Cardiac muscle cell (in vitro differentiated cells and primary cell): ENCODE results near the gene DNHD1. TPM values are rescaled to one million over a fixed set of nuclear protein-coding genes. Genes with fewer than 3 reads are reported as not detected.

Source experiments
- DNase-seq, 2 donors: peaks; one replicate each; pipeline versions ENCODE4 v3.0.0 to v3.0.0-alpha.2; 2010 to 2017; ENCODE audit warnings: low read depth in 1 of 2, low spot score in 1 of 2
- H3K27ac ChIP-seq: fragments of 200-600 bp; sonication (generic); 2 replicates; pipeline ENCODE4 v1.5.1; 2016
- H3K27me3 ChIP-seq: fragments of 200-600 bp; sonication (generic); 2 replicates; pipeline ENCODE4 v1.6.0; 2016; ENCODE audit warnings: control low read depth
- H3K36me3 ChIP-seq: fragments of 200-600 bp; sonication (generic); 2 replicates; pipeline ENCODE4 v1.5.1; 2016; ENCODE audit warnings: control low read depth
- H3K4me1 ChIP-seq: fragments of 200-600 bp; sonication (generic); 2 replicates; pipeline ENCODE4 v1.8.1; 2017; ENCODE audit warnings: low read depth, mild to moderate bottlenecking, mixed run types
- H3K4me3 ChIP-seq: fragments of 200-600 bp; sonication (generic); 2 replicates; pipeline ENCODE4 v1.5.1; 2016; ENCODE audit warnings: mild to moderate bottlenecking
- H3K9me3 ChIP-seq: fragments of 200-600 bp; sonication (generic); 2 replicates; pipeline ENCODE4 v1.5.1; 2017; ENCODE audit warnings: low read depth, mild to moderate bottlenecking, control low read depth
- CTCF ChIP-seq: IDR thresholded peaks from 2 replicates; pipeline ENCODE4 v1.5.1; 2012; ENCODE audit warnings: low read depth, mild to moderate bottlenecking, low read length
- polyA plus RNA-seq: library from polyadenylated mRNA; unstranded; fragments of >200 nt; fragmentation: Nextera tagmentation; extraction: Ambion mirVana; gene quantifications from 2 replicates; pipeline ENCODE4 v1.2.1, GENCODE V29; 2016
- total RNA-seq: library from RNA; depleted of rRNA; stranded (reverse); fragments of >200 nt; gene quantifications from 2 replicates; pipeline ENCODE4 v1.2.3, GENCODE V29; 2016

DNHD1 gene
- total and polyA plus RNA-seq, 2 experiments from 2014 or later: 8.8 to 24.5 TPM

DNA sequence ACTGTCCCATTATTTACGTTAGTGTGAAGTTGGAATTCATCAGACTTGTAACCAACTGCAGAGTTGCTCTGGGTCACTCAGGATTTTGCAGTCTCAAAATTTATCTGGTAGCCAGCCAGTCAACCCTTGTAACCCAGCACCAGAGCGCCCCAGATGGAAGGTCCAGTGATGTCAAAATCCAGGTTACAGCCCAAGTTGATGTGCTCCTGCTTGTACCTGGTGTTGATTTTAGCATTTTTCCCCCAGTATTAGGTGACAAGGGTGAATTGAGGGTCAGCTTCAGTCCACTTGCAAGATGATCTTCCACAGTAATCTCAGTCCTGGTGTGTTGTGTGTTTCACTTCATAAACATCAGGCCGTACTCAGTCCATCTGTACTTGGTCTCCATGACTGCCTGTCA is 8.3 kb upstream of the DNHD1 start:
- H3K27me3 ChIP-seq: no peaks in the 10 kb centered on the region
- H3K36me3 ChIP-seq: peaks cover 26% of the 10 kb centered on the region
- no peak overlapping the region for H3K4me3 ChIP-seq
- H3K9me3 ChIP-seq: no peaks in the 10 kb centered on the region
- TF ChIP-seq CTCF: no peak
- no peak overlapping the region for H3K27ac ChIP-seq
- H3K4me1 ChIP-seq: no peaks in the 10 kb centered on the region
- DNase-seq: no peak

- no peaks in the 10 kb centered on the region for H3K9me3 ChIP-seq
- DNase-seq: no peak
- H3K36me3 ChIP-seq: peaks cover 26% of the 10 kb centered on the region
- no peak for TF ChIP-seq CTCF
- no peak overlapping the region for H3K4me3 ChIP-seq
- H3K27me3 ChIP-seq: no peaks in the 10 kb centered on the region
- H3K27ac ChIP-seq: no peak overlapping the region
- H3K4me1 ChIP-seq: no peaks in the 10 kb centered on the region
Measured at GRCh38 chr11:6489306-6489705, 7.8 kb upstream of the DNHD1 start.

- Histone ChIP-seq H3K27me3 (no peaks in the 10 kb centered on the region), H3K36me3 (peaks cover 13% of the 10 kb centered on the region), H3K4me3 (no peak overlapping the region), H3K4me1 (no peaks in the 10 kb centered on the region), H3K9me3 (no peaks in the 10 kb centered on the region), H3K27ac (no peak overlapping the region)
- DNase-seq: peak in 1 of 2 donors; percentile 32
- no peak for TF ChIP-seq CTCF
Measured at GRCh38 chr11:6498121-6498520, 1.0 kb downstream of the DNHD1 start.

DNA sequence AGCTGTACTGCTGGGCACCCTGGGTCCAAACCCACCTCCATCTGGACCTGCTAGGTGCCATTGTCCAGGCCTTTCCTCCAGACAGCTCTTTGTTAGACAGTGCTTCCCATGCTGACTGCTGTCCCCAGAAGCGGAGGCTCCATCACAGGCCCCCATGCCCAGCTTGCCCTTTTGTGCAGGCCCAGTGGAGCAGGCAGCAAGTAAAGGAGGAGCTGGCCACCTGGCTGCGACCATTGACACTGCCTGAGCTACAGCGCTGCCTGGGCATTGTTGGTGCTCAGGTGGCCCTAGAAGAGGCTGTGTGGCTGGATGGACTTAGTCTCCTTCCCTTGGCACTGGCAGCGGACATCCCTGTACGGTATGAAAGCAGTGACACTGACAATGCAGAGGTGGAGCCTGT is 1.5 kb downstream of the DNHD1 start:
- TF ChIP-seq CTCF: no peak
- H3K4me3 ChIP-seq: no peak overlapping the region
- no peaks in the 10 kb centered on the region for H3K27me3 ChIP-seq
- peaks cover 16% of the 10 kb centered on the region for H3K36me3 ChIP-seq
- H3K27ac ChIP-seq: no peak overlapping the region
- H3K9me3 ChIP-seq: no peaks in the 10 kb centered on the region
- no peaks in the 10 kb centered on the region for H3K4me1 ChIP-seq
- no peak for DNase-seq

GRCh38 chr11:6502382-6502781 is 5.3 kb downstream of the DNHD1 start:
- Histone ChIP-seq H3K27me3 (no peaks in the 10 kb centered on the region), H3K36me3 (peaks cover 24% of the 10 kb centered on the region), H3K9me3 (no peaks in the 10 kb centered on the region), H3K4me3 (no peak overlapping the region), H3K27ac (no peak overlapping the region), H3K4me1 (no peaks in the 10 kb centered on the region)
- no peak for DNase-seq
- no peak for TF ChIP-seq CTCF

DNA sequence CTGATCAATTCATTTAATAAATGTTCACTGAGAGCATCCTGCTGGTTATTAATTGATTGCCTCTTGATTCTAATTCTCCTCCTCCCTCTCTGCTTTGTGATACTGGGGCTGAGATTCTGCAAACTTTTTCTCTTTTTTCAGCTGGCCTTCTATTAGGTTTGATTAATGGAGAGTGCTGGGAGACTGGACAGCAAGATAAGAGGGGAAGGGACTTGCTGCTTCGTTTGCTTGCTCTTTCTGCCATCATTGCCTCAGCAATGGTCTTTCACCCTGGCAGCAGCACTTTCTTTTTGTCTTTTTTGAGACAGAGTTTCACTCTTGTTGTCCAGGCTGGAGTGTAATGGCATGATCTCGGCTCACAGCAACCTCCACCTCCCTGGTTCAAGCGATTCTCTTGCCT is 7.1 kb downstream of the DNHD1 start:
- TF ChIP-seq CTCF: no peak
- no peaks in the 10 kb centered on the region for H3K9me3 ChIP-seq
- peaks cover 16% of the 10 kb centered on the region for H3K36me3 ChIP-seq
- H3K27me3 ChIP-seq: no peaks in the 10 kb centered on the region
- no peak overlapping the region for H3K4me3 ChIP-seq
- DNase-seq: no peak
- H3K27ac ChIP-seq: no peak overlapping the region
- H3K4me1 ChIP-seq: no peaks in the 10 kb centered on the region
